T1000 (cell line): ENCODE results near the gene WASF2.
A peak's percentile ranks its signal among the peaks of the same experiment; 100 is the strongest.

Source experiments
- DNase-seq: peaks from one replicate; lab custom pipeline; 2025; ENCODE audit warnings: mixed read lengths; lab: John Stamatoyannopoulos, UW

Gene WASF2

GRCh38 chr1:27374362-27375086 is 115.4 kb downstream of the WASF2 start, which contains the start of gene FCN3:
Gene FCN3, minus strand, starts transcription at chr1:27374824. Its CDS starts 6 bp downstream, at chr1:27374818.
- DNase-seq: no peak

- DNase-seq: no peak
Measured at GRCh38 chr1:27372808-27373690, 116.9 kb downstream of the WASF2 start.

GRCh38 chr1:27372022-27372807 is 117.8 kb downstream of the WASF2 start:
- DNase-seq: no peak

- no peak for DNase-seq
Measured at GRCh38 chr1:27368869-27369582, 120.9 kb downstream of the WASF2 start.

GRCh38 chr1:27367160-27367650 is 122.8 kb downstream of the WASF2 start:
- no peak for DNase-seq

- DNase-seq: peak; percentile 73
Measured at GRCh38 chr1:27366411-27367159, 123.4 kb downstream of the WASF2 start, which contains the start of gene MAP3K6. Gene MAP3K6, minus strand, starts transcription at chr1:27366961. Its CDS starts 364 bp downstream, at chr1:27366597.

GRCh38 chr1:27366113-27366410 is 123.9 kb downstream of the WASF2 start:
- DNase-seq: peak; percentile 75

- peak; percentile 87 for DNase-seq
Measured at GRCh38 chr1:27365372-27366112, 124.4 kb downstream of the WASF2 start.

GRCh38 chr1:27364696-27365371 is 125.1 kb downstream of the WASF2 start:
- no peak for DNase-seq

GRCh38 chr1:27363766-27364695 is 125.9 kb downstream of the WASF2 start:
- no peak for DNase-seq

GRCh38 chr1:27361553-27361952 is 128.4 kb downstream of the WASF2 start:
- no peak for DNase-seq

- no peak for DNase-seq
Measured at GRCh38 chr1:27361044-27361402, 128.9 kb downstream of the WASF2 start.

GRCh38 chr1:27360159-27361043 is 129.6 kb downstream of the WASF2 start:
- no peak for DNase-seq

- DNase-seq: no peak
Measured at GRCh38 chr1:27359822-27360158, 130.2 kb downstream of the WASF2 start.

GRCh38 chr1:27358928-27359313 is 131.0 kb downstream of the WASF2 start:
- DNase-seq: no peak

GRCh38 chr1:27358038-27358927 is 131.7 kb downstream of the WASF2 start:
- no peak for DNase-seq
